ENCODE data around the gene PRMT6. TPM values are rescaled to one million over a fixed set of nuclear protein-coding genes. Genes with fewer than 3 reads are reported as not detected.

The PRMT6 gene
- total RNA-seq: 18.5 and 19.7 TPM in 2 replicates
- long read RNA-seq, transcript PRMT6-201 (1 exons, 2,616 nt): major isoform, 50 of 53 reads
- long read RNA-seq, partial matches to known transcripts: 0 of 53 reads
- long read RNA-seq, other reads (novel, unspliced or antisense): 1 of 53 reads

DNA sequence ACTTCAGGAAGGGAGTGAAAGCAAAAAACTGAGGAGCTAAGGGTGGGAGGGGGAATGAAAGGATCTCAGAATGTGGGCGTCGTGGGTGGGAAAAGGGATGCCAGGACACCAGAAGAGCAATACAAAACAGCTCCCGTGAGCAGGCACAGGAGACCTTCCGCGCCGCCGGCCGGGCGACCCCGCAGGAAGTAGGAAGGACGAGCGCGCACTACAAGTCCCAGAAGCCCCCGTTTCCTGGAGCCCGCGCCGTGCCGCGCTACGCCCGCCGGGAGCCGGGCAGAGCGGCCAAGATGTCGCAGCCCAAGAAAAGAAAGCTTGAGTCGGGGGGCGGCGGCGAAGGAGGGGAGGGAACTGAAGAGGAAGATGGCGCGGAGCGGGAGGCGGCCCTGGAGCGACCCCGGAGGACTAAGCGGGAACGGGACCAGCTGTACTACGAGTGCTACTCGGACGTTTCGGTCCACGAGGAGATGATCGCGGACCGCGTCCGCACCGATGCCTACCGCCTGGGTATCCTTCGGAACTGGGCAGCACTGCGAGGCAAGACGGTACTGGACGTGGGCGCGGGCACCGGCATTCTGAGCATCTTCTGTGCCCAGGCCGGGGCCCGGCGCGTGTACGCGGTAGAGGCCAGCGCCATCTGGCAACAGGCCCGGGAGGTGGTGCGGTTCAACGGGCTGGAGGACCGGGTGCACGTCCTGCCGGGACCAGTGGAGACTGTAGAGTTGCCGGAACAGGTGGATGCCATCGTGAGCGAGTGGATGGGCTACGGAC, at the start of gene PRMT6:
Gene PRMT6 (plus strand): TSS at position 249 of the 771 bp plus-strand sequence. CDS start 42 bp downstream, at position 291.
- DNase-seq (ENCODE audit: extremely low spot score, unreplicated experiment): peak; percentile 90
- H3K27me3 Mint-ChIP-seq (ENCODE audit: unreplicated experiment): no peaks in the 10 kb centered on the region
- no peaks in the 10 kb centered on the region for H3K9me3 Mint-ChIP-seq (ENCODE audit: unreplicated experiment)
- TF ChIP-seq, protein P1, sequence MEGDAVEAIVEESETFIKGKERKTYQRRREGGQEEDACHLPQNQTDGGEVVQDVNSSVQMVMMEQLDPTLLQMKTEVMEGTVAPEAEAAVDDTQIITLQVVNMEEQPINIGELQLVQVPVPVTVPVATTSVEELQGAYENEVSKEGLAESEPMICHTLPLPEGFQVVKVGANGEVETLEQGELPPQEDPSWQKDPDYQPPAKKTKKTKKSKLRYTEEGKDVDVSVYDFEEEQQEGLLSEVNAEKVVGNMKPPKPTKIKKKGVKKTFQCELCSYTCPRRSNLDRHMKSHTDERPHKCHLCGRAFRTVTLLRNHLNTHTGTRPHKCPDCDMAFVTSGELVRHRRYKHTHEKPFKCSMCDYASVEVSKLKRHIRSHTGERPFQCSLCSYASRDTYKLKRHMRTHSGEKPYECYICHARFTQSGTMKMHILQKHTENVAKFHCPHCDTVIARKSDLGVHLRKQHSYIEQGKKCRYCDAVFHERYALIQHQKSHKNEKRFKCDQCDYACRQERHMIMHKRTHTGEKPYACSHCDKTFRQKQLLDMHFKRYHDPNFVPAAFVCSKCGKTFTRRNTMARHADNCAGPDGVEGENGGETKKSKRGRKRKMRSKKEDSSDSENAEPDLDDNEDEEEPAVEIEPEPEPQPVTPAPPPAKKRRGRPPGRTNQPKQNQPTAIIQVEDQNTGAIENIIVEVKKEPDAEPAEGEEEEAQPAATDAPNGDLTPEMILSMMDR (IDR thresholded peaks at IDR 0.05): no peak
- H3K4me3 Mint-ChIP-seq (ENCODE audit: unreplicated experiment): peak within 1 kb of the TSS; percentile 98
- peaks cover 5% of the 10 kb centered on the region for H3K36me3 Mint-ChIP-seq (ENCODE audit: unreplicated experiment)
- peaks cover 15% of the 10 kb centered on the region for H3K4me1 Mint-ChIP-seq (ENCODE audit: unreplicated experiment)
- H3K27ac Mint-ChIP-seq (ENCODE audit: unreplicated experiment): peak within 1 kb of the TSS; percentile 91

DNA sequence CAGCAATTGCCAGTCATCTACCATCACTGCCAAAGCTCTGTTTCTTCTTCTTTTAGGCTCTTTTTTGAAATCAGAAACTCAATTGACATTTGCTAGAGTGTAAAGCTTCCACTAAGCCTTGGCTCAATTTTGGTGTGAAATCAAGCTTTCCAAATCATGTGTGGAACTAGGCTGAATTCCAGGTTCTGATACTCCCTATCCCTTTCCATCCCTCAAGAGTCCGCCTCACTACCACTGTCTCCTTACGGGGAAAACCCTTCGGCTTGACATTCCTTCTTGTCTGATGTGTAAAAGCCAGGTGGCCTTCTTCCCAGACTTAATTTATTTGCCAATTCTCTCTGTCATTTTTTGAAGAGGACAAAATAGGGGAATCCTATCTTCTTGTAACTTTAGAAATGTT, 47.2 kb upstream of the PRMT6 start:
- no peaks in the 10 kb centered on the region for H3K9me3 Mint-ChIP-seq (ENCODE audit: unreplicated experiment)
- H3K27ac Mint-ChIP-seq (ENCODE audit: unreplicated experiment): no peak overlapping the region
- no peak for DNase-seq (ENCODE audit: extremely low spot score, unreplicated experiment)
- no peak overlapping the region for H3K4me3 Mint-ChIP-seq (ENCODE audit: unreplicated experiment)
- no peaks in the 10 kb centered on the region for H3K36me3 Mint-ChIP-seq (ENCODE audit: unreplicated experiment)
- H3K4me1 Mint-ChIP-seq (ENCODE audit: unreplicated experiment): no peaks in the 10 kb centered on the region
- TF ChIP-seq, protein P1 (IDR thresholded peaks at IDR 0.05): no peak
- H3K27me3 Mint-ChIP-seq (ENCODE audit: unreplicated experiment): peaks cover 2% of the 10 kb centered on the region

DNA sequence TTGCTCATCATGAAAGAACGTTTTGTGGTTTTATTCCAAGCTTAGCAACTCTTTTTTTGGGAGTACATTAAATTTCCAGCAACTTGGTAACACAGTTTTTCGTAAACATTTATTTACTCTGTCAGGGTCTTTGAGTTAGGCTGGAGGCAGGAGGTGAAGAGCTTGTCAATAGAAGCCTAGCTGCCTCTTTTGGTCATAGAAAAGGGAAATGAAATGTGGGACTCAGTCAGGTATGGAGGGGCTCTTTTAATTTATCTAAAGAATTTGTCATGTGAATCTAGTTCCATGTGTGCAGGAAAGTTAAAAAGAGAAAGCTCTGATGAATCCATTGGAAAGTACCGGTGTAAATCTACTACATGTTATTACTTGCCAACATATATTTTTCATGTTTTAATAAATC, 45.9 kb upstream of the PRMT6 start:
- peaks cover 3% of the 10 kb centered on the region for H3K27me3 Mint-ChIP-seq (ENCODE audit: unreplicated experiment)
- no peaks in the 10 kb centered on the region for H3K36me3 Mint-ChIP-seq (ENCODE audit: unreplicated experiment)
- no peak overlapping the region for H3K4me3 Mint-ChIP-seq (ENCODE audit: unreplicated experiment)

DNA sequence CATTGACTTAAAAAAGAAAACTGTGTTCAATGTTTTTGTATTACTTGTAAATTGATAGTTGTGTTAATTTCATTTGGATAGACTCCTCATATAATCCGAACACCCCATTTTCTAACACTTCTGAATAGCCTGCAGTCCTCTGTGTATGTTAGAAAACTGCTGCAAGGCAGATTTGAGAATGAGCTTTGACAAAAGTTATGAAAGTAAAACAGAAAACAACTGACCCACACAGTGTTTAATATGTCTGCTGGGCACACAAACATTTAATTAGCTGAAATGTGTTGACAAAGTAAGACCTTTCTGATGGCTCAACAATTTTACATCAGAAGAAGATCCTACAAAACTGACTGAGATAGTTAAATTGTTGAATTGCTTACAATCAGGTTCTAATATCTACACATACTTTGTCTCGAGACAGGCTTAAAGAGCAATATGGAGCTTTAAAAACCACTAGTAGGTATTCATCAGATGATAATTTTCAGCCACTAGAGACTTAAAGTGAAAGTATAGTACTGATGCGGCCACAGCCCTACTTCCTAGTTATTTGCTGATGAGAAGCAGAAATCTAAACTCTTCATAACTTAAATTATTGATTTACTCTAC, 40.0 kb upstream of the PRMT6 start:
- Mint-ChIP-seq H3K27me3 (ENCODE audit: unreplicated experiment) (peaks cover 4% of the 10 kb centered on the region), H3K36me3 (ENCODE audit: unreplicated experiment) (no peaks in the 10 kb centered on the region), H3K4me1 (ENCODE audit: unreplicated experiment) (no peaks in the 10 kb centered on the region), H3K9me3 (ENCODE audit: unreplicated experiment) (no peaks in the 10 kb centered on the region), H3K27ac (ENCODE audit: unreplicated experiment) (no peak overlapping the region), H3K4me3 (ENCODE audit: unreplicated experiment) (no peak overlapping the region)
- TF ChIP-seq, protein P1 (IDR thresholded peaks at IDR 0.05): no peak
- no peak for DNase-seq (ENCODE audit: extremely low spot score, unreplicated experiment)

More for the DNA sequence above, 45.9 kb upstream of the PRMT6 start:
- no peak for DNase-seq (ENCODE audit: extremely low spot score, unreplicated experiment)
- Mint-ChIP-seq H3K4me1 (ENCODE audit: unreplicated experiment) (no peaks in the 10 kb centered on the region), H3K27ac (ENCODE audit: unreplicated experiment) (no peak overlapping the region), H3K9me3 (ENCODE audit: unreplicated experiment) (no peaks in the 10 kb centered on the region)
- TF ChIP-seq, protein P1 (IDR thresholded peaks at IDR 0.05): no peak

DNA sequence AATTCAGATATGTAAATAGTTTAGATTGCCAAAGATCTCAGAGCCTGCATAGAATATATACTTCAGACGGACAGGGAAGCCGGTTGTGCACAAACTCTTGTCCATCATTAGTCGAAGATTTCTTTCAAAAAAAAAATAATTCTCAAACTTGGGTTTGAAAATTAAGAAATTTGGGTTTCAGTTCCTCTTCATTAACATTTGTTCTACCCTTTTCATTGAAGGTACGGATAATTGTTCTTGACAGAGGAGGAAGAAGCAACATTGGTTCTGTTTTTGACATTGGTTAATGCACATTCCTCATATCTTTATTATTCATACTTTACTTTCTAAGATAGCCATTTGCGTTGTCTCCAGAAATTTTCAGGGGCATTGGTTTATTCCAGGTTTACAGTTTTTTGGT, 38.0 kb upstream of the PRMT6 start:
- Mint-ChIP-seq H3K4me1 (ENCODE audit: unreplicated experiment) (no peaks in the 10 kb centered on the region), H3K27me3 (ENCODE audit: unreplicated experiment) (peaks cover 4% of the 10 kb centered on the region), H3K36me3 (ENCODE audit: unreplicated experiment) (no peaks in the 10 kb centered on the region), H3K27ac (ENCODE audit: unreplicated experiment) (no peak overlapping the region), H3K4me3 (ENCODE audit: unreplicated experiment) (no peak overlapping the region), H3K9me3 (ENCODE audit: unreplicated experiment) (peaks cover 5% of the 10 kb centered on the region)
- TF ChIP-seq, protein P1 (IDR thresholded peaks at IDR 0.05): no peak
- DNase-seq (ENCODE audit: extremely low spot score, unreplicated experiment): no peak
